T47D (cell line): ENCODE results near the gene UBAC2.
"Not testable (repeated sequence)": the region's sequence is repeated elsewhere in the genome, so short reads cannot be mapped to it uniquely, and the experiment has no call there.

Source experiments
- DNase-seq, 2 experiments: peaks; one replicate each; pipeline versions ENCODE4 v3.0.0 to v3.0.0-alpha.2; 2011 to 2012; ENCODE audit warnings: low read depth in 1 of 2, low spot score in 1 of 2
- JUND ChIP-seq: IDR thresholded peaks from 2 replicates; pipeline ENCODE4 v1.6.1; 2012; ENCODE audit warnings: low read depth
- in situ Hi-C: cut with HindIII; loops from 2 replicates; pipeline ENCODE4 v1.10.0; 2016; ENCODE audit warnings: low sequenced_read_pairs, low pct_unique_long_range_greater_than_20kb

Gene UBAC2

GRCh38 chr13:99208845-99209527 is 8.3 kb downstream of the UBAC2 start:
- TF ChIP-seq JUND: no peak
- no peak for DNase-seq
- in situ Hi-C loops: no loop called here

- DNase-seq, in situ Hi-C loops: not testable (repeated sequence)
These were observed 10.0 kb downstream of the UBAC2 start for GRCh38 chr13:99210627-99211026.

GRCh38 chr13:99211421-99212035 is 10.9 kb downstream of the UBAC2 start:
- DNase-seq: no peak
- TF ChIP-seq JUND: no peak
- in situ Hi-C loops: no loop called here

- in situ Hi-C loops: no loop called here
- no peak for DNase-seq
- no peak for TF ChIP-seq JUND
These were observed 13.6 kb downstream of the UBAC2 start for GRCh38 chr13:99214232-99214631.

GRCh38 chr13:99214731-99215130 is 14.1 kb downstream of the UBAC2 start:
- no peak for DNase-seq
- in situ Hi-C loops: no loop called here
- TF ChIP-seq JUND: no peak

GRCh38 chr13:99215184-99215830 is 14.7 kb downstream of the UBAC2 start:
- DNase-seq: no peak
- in situ Hi-C loops: no loop called here
- TF ChIP-seq JUND: no peak

GRCh38 chr13:99217461-99218110 is 16.9 kb downstream of the UBAC2 start:
- TF ChIP-seq JUND: no peak
- DNase-seq: no peak
- in situ Hi-C loops: no loop called here

GRCh38 chr13:99218126-99218525 is 17.5 kb downstream of the UBAC2 start:
- DNase-seq: no peak
- in situ Hi-C loops: no loop called here
- no peak for TF ChIP-seq JUND

- in situ Hi-C loops: no loop called here
- DNase-seq: no peak
These were observed 17.9 kb downstream of the UBAC2 start for GRCh38 chr13:99218545-99218944.

GRCh38 chr13:99218969-99219368 is 18.3 kb downstream of the UBAC2 start:
- no peak for DNase-seq
- in situ Hi-C loops: no loop called here
- TF ChIP-seq JUND: no peak

More at GRCh38 chr13:99218545-99218944, 17.9 kb downstream of the UBAC2 start:
- TF ChIP-seq JUND: no peak

- DNase-seq: no peak
- no peak for TF ChIP-seq JUND
These were observed 19.7 kb downstream of the UBAC2 start for GRCh38 chr13:99220199-99220935.

GRCh38 chr13:99221567-99222239 is 21.0 kb downstream of the UBAC2 start:
- in situ Hi-C loops: no loop called here
- no peak for TF ChIP-seq JUND
- DNase-seq: no peak

More at GRCh38 chr13:99220199-99220935, 19.7 kb downstream of the UBAC2 start:
- in situ Hi-C loops: no loop called here
